ELR (cell line): Measurements from ENCODE around the gene SLC27A5.
"Not testable (repeated sequence)": the region's sequence is repeated elsewhere in the genome, so short reads cannot be mapped to it uniquely, and the experiment has no call there.

Experiments used
- DNase-seq: peaks from one replicate; pipeline ENCODE4 v3.0.0-alpha.2; 2015; ENCODE audit warnings: low read depth

Gene SLC27A5

GRCh38 chr19:58522709-58523108 is 10.9 kb upstream of the SLC27A5 start:
- DNase-seq = no peak

- no peak for DNase-seq
These were observed 9.9 kb upstream of the SLC27A5 start for GRCh38 chr19:58521651-58522050.

- DNase-seq = no peak
These were observed 8.4 kb upstream of the SLC27A5 start for GRCh38 chr19:58520257-58520599.

GRCh38 chr19:58519355-58520256 is 7.8 kb upstream of the SLC27A5 start, which contains the start of gene ZBTB45:
ZBTB45 (minus strand) TSS chr19:58519810; CDS start chr19:58517673, 2,137 bp downstream.
- peak; percentile 94 for DNase-seq

- peak; percentile 79 for DNase-seq
These were observed 7.2 kb upstream of the SLC27A5 start for GRCh38 chr19:58519087-58519354.

GRCh38 chr19:58518256-58519086 is 6.7 kb upstream of the SLC27A5 start:
- peak; percentile 5 for DNase-seq

- DNase-seq = no peak
These were observed 5.4 kb upstream of the SLC27A5 start for GRCh38 chr19:58516964-58517833.

GRCh38 chr19:58516246-58516836 is 4.5 kb upstream of the SLC27A5 start:
- no peak for DNase-seq

GRCh38 chr19:58515259-58515658 is 3.5 kb upstream of the SLC27A5 start:
- DNase-seq = no peak

GRCh38 chr19:58514564-58515022 is 2.8 kb upstream of the SLC27A5 start:
- no peak for DNase-seq

- peak; percentile 81 for DNase-seq
These were observed 2.1 kb upstream of the SLC27A5 start for GRCh38 chr19:58513694-58514563.

GRCh38 chr19:58513213-58513693 is 1.5 kb upstream of the SLC27A5 start:
- DNase-seq = no peak

GRCh38 chr19:58510084-58510862 is 1.5 kb downstream of the SLC27A5 start:
- no peak for DNase-seq

- DNase-seq = no peak
These were observed 2.1 kb downstream of the SLC27A5 start for GRCh38 chr19:58509731-58510083.

- not testable (repeated sequence) for DNase-seq
These were observed 4.1 kb downstream of the SLC27A5 start for GRCh38 chr19:58507602-58508223.

- DNase-seq = no peak
These were observed 11.6 kb downstream of the SLC27A5 start for GRCh38 chr19:58500242-58500641.

GRCh38 chr19:58499021-58499927 is 12.5 kb downstream of the SLC27A5 start:
- DNase-seq = peak; percentile 98

- no peak for DNase-seq
These were observed 13.3 kb downstream of the SLC27A5 start for GRCh38 chr19:58498316-58499020.
